CD14-positive monocyte (primary cell): ENCODE measurements around the gene EXT2. TPM values are rescaled to one million over a fixed set of nuclear protein-coding genes. Genes with fewer than 3 reads are reported as not detected.

Experiments
- DNase-seq, 3 donors: peaks; one replicate each; pipeline ENCODE4 v3.0.0-alpha.2; 2011 to 2022
- H2AFZ ChIP-seq: 2 replicates; pipeline ENCODE4 v1.6.0; 2012; ENCODE audit warnings: mild to moderate bottlenecking, low read depth, low read length, inconsistent platforms; ENCODE audit not compliant: insufficient read depth, poor library complexity, severe bottlenecking
- H3K27ac ChIP-seq, 2 donors: 1 replicate in 1 of 2; 2 replicates in 1 of 2; pipeline ENCODE4 v1.5.1; 2012 to 2013; ENCODE audit warnings: low read length in 2 of 2, control low read depth in 1 of 2, inconsistent platforms in 1 of 2, low read depth in 1 of 2, mild to moderate bottlenecking in 1 of 2
- H3K27me3 ChIP-seq, 2 donors: one replicate each; pipeline versions ENCODE4 v1.6.0 to v1.6.1; 2011 to 2013; ENCODE audit warnings: low read length in 2 of 2; ENCODE audit not compliant: control insufficient read depth in 2 of 2, insufficient read depth in 2 of 2
- H3K36me3 ChIP-seq, 2 donors: replicated peaks in 1 of 2; 1 replicate in 1 of 2; 2 replicates in 1 of 2; pipeline versions ENCODE4 v1.5.1 to v1.6.1; 2012 to 2013; ENCODE audit warnings: low read length in 2 of 2, control low read depth in 1 of 2, inconsistent platforms in 1 of 2, mild to moderate bottlenecking in 1 of 2; ENCODE audit not compliant: insufficient read depth in 2 of 2, control insufficient read depth in 1 of 2
- H3K4me1 ChIP-seq, 2 donors: 1 replicate in 1 of 2; 2 replicates in 1 of 2; pipeline versions ENCODE4 v1.5.1 to v1.6.1; 2012 to 2013; ENCODE audit warnings: low read length in 2 of 2, control low read depth in 1 of 2, inconsistent platforms in 1 of 2, mild to moderate bottlenecking in 1 of 2, moderate library complexity in 1 of 2; ENCODE audit not compliant: insufficient read depth in 2 of 2, control insufficient read depth in 1 of 2
- H3K4me2 ChIP-seq: replicated peaks from 2 replicates; pipeline ENCODE3; 2012; ENCODE audit warnings: low read length, moderate library complexity, mild to moderate bottlenecking; ENCODE audit not compliant: poor library complexity, severe bottlenecking; ENCODE audit errors: extremely low read depth
- H3K4me3 ChIP-seq, 3 experiments: fragments of 200-600 bp in 1 of 3; sonication (generic) in 1 of 3; replicated peaks in 1 of 3; 1 replicate in 2 of 3; 2 replicates in 1 of 3; pipeline ENCODE4 v1.5.1; 2011 to 2013; ENCODE audit warnings: low read length in 3 of 3, mild to moderate bottlenecking in 3 of 3, control low read depth in 2 of 3, low read depth in 2 of 3, inconsistent platforms in 1 of 3, moderate library complexity in 1 of 3
- H3K79me2 ChIP-seq: 2 replicates; pipeline ENCODE4 v1.6.0; 2012; ENCODE audit warnings: mild to moderate bottlenecking, control low read depth, inconsistent platforms, low read length, moderate library complexity; ENCODE audit not compliant: insufficient read depth
- H3K9ac ChIP-seq: 2 replicates; pipeline ENCODE4 v1.6.0; 2017; ENCODE audit warnings: low read length, mild to moderate bottlenecking; ENCODE audit not compliant: insufficient read depth, poor library complexity, severe bottlenecking
- H3K9me3 ChIP-seq, 2 donors: replicated peaks in 1 of 2; 1 replicate in 1 of 2; 2 replicates in 1 of 2; pipeline versions ENCODE4 v1.5.1 to v1.6.1; 2012 to 2013; ENCODE audit warnings: low read length in 2 of 2, control low read depth in 1 of 2; ENCODE audit not compliant: control insufficient read depth in 1 of 2, insufficient read depth in 1 of 2
- H4K20me1 ChIP-seq: 2 replicates; pipeline ENCODE4 v1.6.0; 2012; ENCODE audit warnings: mild to moderate bottlenecking, low read length, control low read depth, moderate library complexity; ENCODE audit not compliant: insufficient read depth
- H3K27ac Mint-ChIP-seq, 7 donors: one replicate each; pipeline ENCODE4 v1.8.0; 2020; ENCODE audit warnings: mild to moderate bottlenecking in 7 of 7, mixed read lengths in 7 of 7, moderate library complexity in 6 of 7, inconsistent platforms in 2 of 7
- H3K27me3 Mint-ChIP-seq, 3 donors: one replicate each; pipeline ENCODE4 v1.8.0; 2021 to 2022; ENCODE audit warnings: low read depth in 3 of 3, mild to moderate bottlenecking in 3 of 3, mixed read lengths in 3 of 3, moderate library complexity in 3 of 3, inconsistent platforms in 1 of 3
- H3K36me3 Mint-ChIP-seq, 2 donors: one replicate each; pipeline ENCODE4 v1.8.0; 2020; ENCODE audit warnings: mixed read lengths in 2 of 2, inconsistent platforms in 1 of 2, mild to moderate bottlenecking in 1 of 2
- H3K4me1 Mint-ChIP-seq: one replicate; pipeline ENCODE4 v1.8.0; 2020; ENCODE audit warnings: mild to moderate bottlenecking, mixed read lengths
- H3K4me3 Mint-ChIP-seq, 2 donors: one replicate each; pipeline ENCODE4 v1.8.0; 2020; ENCODE audit warnings: mild to moderate bottlenecking in 2 of 2, mixed read lengths in 2 of 2, moderate library complexity in 1 of 2
- H3K9me3 Mint-ChIP-seq, 7 donors: one replicate each; pipeline ENCODE4 v1.8.0; 2020 to 2022; ENCODE audit warnings: mixed read lengths in 7 of 7, mild to moderate bottlenecking in 6 of 7, moderate library complexity in 6 of 7, inconsistent platforms in 2 of 7
- WGBS: methylation state at CpG from one replicate; pipeline ENCODE4 v1.1.5; 2013; ENCODE audit warnings: missing lambda C conversion rate; ENCODE audit not compliant: insufficient coverage; 5-methylcytosine and 5-hydroxymethylcytosine counted together
- intact Hi-C, 2 donors: fragments of 100-400 bp; cut with micrococcal nuclease; formaldehyde crosslinking; loops; one replicate each; pipeline versions ENCODE4 v1.15.0 to v1.15.1; 2023
- polyA plus RNA-seq, 3 donors: library from polyadenylated mRNA; depleted of rRNA in 1 of 3; unstranded in 2 of 3; stranded (reverse) in 1 of 3; fragments of 300-500 nt in 2 of 3; fragments of >200 nt in 1 of 3; fragmentation: Illumina TruSeq in 2 of 3; gene quantifications; 1 replicate in 2 of 3; 2 replicates in 1 of 3; pipeline ENCODE4 v1.2.3, GENCODE V29; 2012 to 2021
- TF ChIP-seq, protein P1 (sequence below): fragments of 200-600 bp; IDR thresholded peaks from one replicate; pipeline ENCODE4 v1.8.0; 2022; ENCODE audit warnings: antibody characterized with exemption, mild to moderate bottlenecking

EXT2 gene
- polyA plus RNA-seq, 3 donors, result 17.2 to 41.1 (median 34.2) TPM

DNA sequence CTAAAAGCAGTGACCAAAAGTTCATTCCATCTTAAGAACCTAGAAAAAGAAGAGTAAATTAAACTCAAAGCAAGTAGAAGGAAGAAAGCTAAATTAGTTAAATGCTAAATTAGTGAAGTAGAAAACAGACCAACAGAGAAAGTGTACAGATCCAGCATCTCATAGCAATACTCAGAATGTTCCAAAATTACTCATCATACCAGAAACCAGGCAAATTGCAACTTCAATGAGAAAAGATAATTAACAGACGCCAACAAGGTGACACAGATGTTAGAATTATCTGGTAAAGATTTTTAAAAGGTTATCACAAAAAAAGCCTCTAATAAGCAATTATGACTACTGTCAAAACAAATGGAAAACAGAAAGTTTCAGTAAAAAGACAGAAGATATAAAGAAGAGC lies 117.7 kb downstream of the EXT2 start:
- Histone ChIP-seq H3K27me3 (no peaks in the 10 kb centered on the region), H3K9ac (no peak overlapping the region), H3K4me3 (no peak overlapping the region), H3K4me2 (no peak overlapping the region), H4K20me1 (no peaks in the 10 kb centered on the region), H3K27ac (no peak overlapping the region), H2AFZ (no peak overlapping the region), H3K9me3 (peaks cover 4 to 9% of the 10 kb centered on the region in 2 donors), H3K79me2 (no peaks in the 10 kb centered on the region), H3K4me1 (no peaks in the 10 kb centered on the region), H3K36me3 (peaks cover 0 to 19% of the 10 kb centered on the region in 2 donors)
- intact Hi-C loops, result no loop called here
- Mint-ChIP-seq H3K4me3 (no peak overlapping the region), H3K4me1 (no peaks in the 10 kb centered on the region), H3K27me3 (no peaks in the 10 kb centered on the region), H3K9me3 (peaks cover 6 to 18% (median 10%) of the 10 kb centered on the region in 7 donors), H3K36me3 (peaks cover 18 to 23% of the 10 kb centered on the region in 2 donors), H3K27ac (no peak overlapping the region)
- no CpG with 5 or more reads among the region's 1 CpG for WGBS
- TF ChIP-seq, protein P1, sequence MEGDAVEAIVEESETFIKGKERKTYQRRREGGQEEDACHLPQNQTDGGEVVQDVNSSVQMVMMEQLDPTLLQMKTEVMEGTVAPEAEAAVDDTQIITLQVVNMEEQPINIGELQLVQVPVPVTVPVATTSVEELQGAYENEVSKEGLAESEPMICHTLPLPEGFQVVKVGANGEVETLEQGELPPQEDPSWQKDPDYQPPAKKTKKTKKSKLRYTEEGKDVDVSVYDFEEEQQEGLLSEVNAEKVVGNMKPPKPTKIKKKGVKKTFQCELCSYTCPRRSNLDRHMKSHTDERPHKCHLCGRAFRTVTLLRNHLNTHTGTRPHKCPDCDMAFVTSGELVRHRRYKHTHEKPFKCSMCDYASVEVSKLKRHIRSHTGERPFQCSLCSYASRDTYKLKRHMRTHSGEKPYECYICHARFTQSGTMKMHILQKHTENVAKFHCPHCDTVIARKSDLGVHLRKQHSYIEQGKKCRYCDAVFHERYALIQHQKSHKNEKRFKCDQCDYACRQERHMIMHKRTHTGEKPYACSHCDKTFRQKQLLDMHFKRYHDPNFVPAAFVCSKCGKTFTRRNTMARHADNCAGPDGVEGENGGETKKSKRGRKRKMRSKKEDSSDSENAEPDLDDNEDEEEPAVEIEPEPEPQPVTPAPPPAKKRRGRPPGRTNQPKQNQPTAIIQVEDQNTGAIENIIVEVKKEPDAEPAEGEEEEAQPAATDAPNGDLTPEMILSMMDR, result no peak
- no peak for DNase-seq

- Histone ChIP-seq H3K79me2 (no peaks in the 10 kb centered on the region), H4K20me1 (no peaks in the 10 kb centered on the region), H3K27ac (no peak overlapping the region), H3K4me1 (no peaks in the 10 kb centered on the region), H3K4me2 (no peak overlapping the region), H3K9ac (no peak overlapping the region), H3K36me3 (no peaks in the 10 kb centered on the region), H3K27me3 (no peaks in the 10 kb centered on the region), H2AFZ (no peak overlapping the region), H3K9me3 (peaks cover 0 to 3% of the 10 kb centered on the region in 2 donors), H3K4me3 (no peak overlapping the region)
- TF ChIP-seq, protein P1, result no peak
- Mint-ChIP-seq H3K4me3 (no peak overlapping the region), H3K27me3 (no peaks in the 10 kb centered on the region), H3K36me3 (peaks cover 7 to 19% of the 10 kb centered on the region in 2 donors), H3K9me3 (peaks cover 2 to 10% (median 5%) of the 10 kb centered on the region in 7 donors), H3K4me1 (peaks cover 2% of the 10 kb centered on the region), H3K27ac (no peak overlapping the region)
- intact Hi-C loops, result no loop called here
- WGBS, result no CpG with 5 or more reads among the region's 1 CpG
- no peak for DNase-seq
These were observed 122.0 kb downstream of the EXT2 start for GRCh38 chr11:44217432-44217831.
